A549 (cell line): ENCODE data around the gene ARX.

Source experiments
- BHLHE40 ChIP-seq: IDR thresholded peaks from 2 replicates; pipeline ENCODE4 v1.6.1; 2012; ENCODE audit warnings: low read depth, low read length, inconsistent platforms
- CTCF ChIP-seq: fragments of >200 bp; sonication (Bioruptor Twin); formaldehyde crosslinking; IDR thresholded peaks from 3 replicates; pipeline ENCODE4 v1.5.1; 2016
- FOSL2 ChIP-seq, 2 experiments: fragments of 450-650 bp in 1 of 2; fragments of >200 bp in 1 of 2; sonication (Bioruptor Twin) in 1 of 2; formaldehyde crosslinking; IDR thresholded peaks; 2 replicates each; pipeline versions ENCODE4 v1.5.0 to v1.6.1; 2016 to 2020; ENCODE audit warnings: mild to moderate bottlenecking in 1 of 2, moderate library complexity in 1 of 2
- MYC ChIP-seq: IDR thresholded peaks from 2 replicates; pipeline ENCODE4 v1.6.1; 2012; ENCODE audit warnings: mild to moderate bottlenecking, inconsistent platforms, low read length, improper control_type of control experiment, borderline replicate concordance
- PHF8 ChIP-seq: fragments of 200-600 bp; sonication (generic); IDR thresholded peaks from 2 replicates; pipeline ENCODE4 v1.6.1; 2016; ENCODE audit warnings: low read depth, mild to moderate bottlenecking, antibody characterized with exemption, moderate library complexity, borderline replicate concordance
- RAD21 ChIP-seq, 2 experiments: fragments of >200 bp in 1 of 2; sonication (Bioruptor Twin) in 1 of 2; formaldehyde crosslinking in 1 of 2; IDR thresholded peaks in 1 of 2; conservative IDR thresholded peaks in 1 of 2; 2 replicates in 1 of 2; 3 replicates in 1 of 2; pipeline ENCODE4 v1.6.1; 2012 to 2018; ENCODE audit warnings: inconsistent platforms in 1 of 2
- RARB ChIP-seq: fragments of 250-450 bp; sonication (Bioruptor Pico); IDR thresholded peaks from 2 replicates; pipeline ENCODE4 v1.8.0; 2021; ENCODE audit warnings: mild to moderate bottlenecking, moderate library complexity
- RCOR1 ChIP-seq: fragments of 150-350 bp; IDR thresholded peaks from 2 replicates; pipeline ENCODE4 v1.6.1; 2014; ENCODE audit warnings: antibody characterized with exemption, low read length, low read depth
- TP53 ChIP-seq: fragments of 250-450 bp; sonication (Bioruptor Pico); IDR thresholded peaks from 2 replicates; pipeline ENCODE4 v1.5.0; 2021; ENCODE audit warnings: mild to moderate bottlenecking, moderate library complexity
- TF ChIP-seq, protein P1 (sequence below): fragments of 450-650 bp; IDR thresholded peaks from 2 replicates; pipeline ENCODE4 v1.6.1; 2014; ENCODE audit warnings: antibody characterized with exemption
- TF ChIP-seq, protein P2 (sequence below): fragments of >200 bp; sonication (Bioruptor Twin); formaldehyde crosslinking; IDR thresholded peaks from 2 replicates; pipeline ENCODE4 v1.6.1; 2016

DNA sequence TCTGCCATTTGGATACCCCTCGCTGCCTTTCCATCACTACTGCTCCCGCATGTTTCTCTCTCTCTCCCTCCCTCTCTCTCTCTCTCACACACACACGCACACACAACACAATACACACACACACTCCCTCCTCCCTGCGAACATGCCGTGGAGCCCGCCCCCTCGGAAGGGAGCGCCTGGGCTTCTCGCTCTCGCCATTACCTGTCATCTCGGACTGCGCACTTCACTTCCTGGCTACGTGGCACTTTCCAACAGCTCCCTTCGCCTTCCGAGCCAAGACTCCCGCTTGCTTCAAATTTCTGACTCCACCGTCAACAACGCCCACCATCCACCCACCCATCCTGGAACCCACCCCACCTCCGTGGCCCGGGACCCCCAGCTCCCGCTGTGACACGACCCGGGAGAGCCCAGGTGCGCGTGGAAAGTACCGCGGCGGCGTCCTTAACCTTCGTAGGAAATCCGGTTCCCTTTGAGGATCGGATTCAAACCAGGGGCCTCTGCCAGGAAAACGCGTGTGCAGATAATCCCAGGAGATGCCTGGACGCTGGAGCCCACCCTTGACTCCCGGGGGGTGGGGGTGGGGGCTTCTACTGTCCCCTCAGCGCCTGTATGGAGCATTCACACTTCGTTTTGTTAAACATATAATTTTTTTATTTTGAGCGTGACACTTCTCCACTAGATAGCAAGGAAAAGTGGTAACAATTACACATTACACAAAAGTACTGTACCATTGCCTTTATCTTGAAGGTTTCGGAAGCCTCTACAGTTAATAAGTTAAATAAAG, 12.5 kb downstream of the ARX start:
- TF ChIP-seq CTCF (no peak), RCOR1 (no peak), TP53 (CRISPR knock-in tag) (no peak), FOSL2 (IDR thresholded peaks at IDR 0.05) (no peak), FOSL2 (CRISPR knock-in tag; IDR thresholded peaks at IDR 0.05) (no peak), RARB (no peak), BHLHE40 (no peak), PHF8 (no peak), RAD21 (conservative IDR thresholded peaks at IDR 0.05 in 1 of 2, IDR thresholded peaks at IDR 0.05 in 1 of 2) (no peak), MYC (no peak)
- TF ChIP-seq, protein P1, sequence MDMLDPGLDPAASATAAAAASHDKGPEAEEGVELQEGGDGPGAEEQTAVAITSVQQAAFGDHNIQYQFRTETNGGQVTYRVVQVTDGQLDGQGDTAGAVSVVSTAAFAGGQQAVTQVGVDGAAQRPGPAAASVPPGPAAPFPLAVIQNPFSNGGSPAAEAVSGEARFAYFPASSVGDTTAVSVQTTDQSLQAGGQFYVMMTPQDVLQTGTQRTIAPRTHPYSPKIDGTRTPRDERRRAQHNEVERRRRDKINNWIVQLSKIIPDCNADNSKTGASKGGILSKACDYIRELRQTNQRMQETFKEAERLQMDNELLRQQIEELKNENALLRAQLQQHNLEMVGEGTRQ, result no peak
- TF ChIP-seq, protein P2, sequence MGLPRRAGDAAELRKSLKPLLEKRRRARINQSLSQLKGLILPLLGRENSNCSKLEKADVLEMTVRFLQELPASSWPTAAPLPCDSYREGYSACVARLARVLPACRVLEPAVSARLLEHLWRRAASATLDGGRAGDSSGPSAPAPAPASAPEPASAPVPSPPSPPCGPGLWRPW, result no peak
